Neural progenitor cell (in vitro differentiated cells): ENCODE results near the gene MMP25. TPM values are rescaled to one million over a fixed set of nuclear protein-coding genes. Genes with fewer than 3 reads are reported as not detected.
A peak's percentile ranks its signal among the peaks of the same experiment; 100 is the strongest.

Experiments
- DNase-seq: peaks from one replicate; pipeline ENCODE4 v3.0.0-alpha.2; 2016; ENCODE audit warnings: low spot score
- H2AFZ ChIP-seq: fragments of 200-600 bp; sonication (generic); replicated peaks from 2 replicates; pipeline ENCODE4 v1.6.1; 2016; ENCODE audit warnings: antibody characterized with exemption
- H3F3A ChIP-seq: fragments of 200-600 bp; sonication (generic); 2 replicates; pipeline ENCODE4 v1.6.1; 2016; ENCODE audit warnings: antibody characterized with exemption, low read depth
- H3K27ac ChIP-seq: fragments of 200-600 bp; sonication (generic); 2 replicates; pipeline ENCODE4 v1.5.1; 2016; ENCODE audit warnings: mild to moderate bottlenecking
- H3K27me3 ChIP-seq: fragments of 200-600 bp; sonication (generic); 2 replicates; pipeline ENCODE4 v1.6.1; 2016; ENCODE audit warnings: mild to moderate bottlenecking, moderate library complexity
- H3K36me3 ChIP-seq: fragments of 200-600 bp; sonication (generic); 2 replicates; pipeline ENCODE4 v1.5.1; 2016
- H3K4me1 ChIP-seq: fragments of 200-600 bp; sonication (generic); 2 replicates; pipeline ENCODE4 v1.6.1; 2016; ENCODE audit warnings: mixed run types
- H3K4me2 ChIP-seq: fragments of 200-600 bp; sonication (generic); 2 replicates; pipeline ENCODE4 v1.6.1; 2016
- H3K4me3 ChIP-seq: fragments of 200-600 bp; sonication (generic); 2 replicates; pipeline ENCODE4 v1.5.1; 2016
- H3K79me2 ChIP-seq: fragments of 200-600 bp; sonication (generic); 2 replicates; pipeline ENCODE4 v1.6.1; 2016; ENCODE audit warnings: low read depth
- H3K9ac ChIP-seq: fragments of 200-600 bp; sonication (generic); 2 replicates; pipeline ENCODE4 v1.6.1; 2016
- H3K9me3 ChIP-seq: fragments of 200-600 bp; sonication (generic); 2 replicates; pipeline ENCODE4 v1.5.1; 2016; ENCODE audit warnings: low read depth
- H4K20me1 ChIP-seq: fragments of 200-600 bp; sonication (generic); 2 replicates; pipeline ENCODE4 v1.6.1; 2016; ENCODE audit warnings: low read depth
- H3K27ac Mint-ChIP-seq: 3 replicates; pipeline ENCODE4 v1.8.0; 2021; ENCODE audit warnings: mixed read lengths
- H3K27me3 Mint-ChIP-seq: 2 replicates; pipeline ENCODE4 v1.8.0; 2022; ENCODE audit warnings: low read depth, mild to moderate bottlenecking, inconsistent platforms, moderate library complexity, mixed read lengths; ENCODE audit not compliant: insufficient read depth
- H3K36me3 Mint-ChIP-seq: 3 replicates; pipeline ENCODE4 v1.8.0; 2021; ENCODE audit warnings: mixed read lengths
- H3K4me1 Mint-ChIP-seq: 3 replicates; pipeline ENCODE4 v1.8.0; 2021; ENCODE audit warnings: mixed read lengths
- H3K4me3 Mint-ChIP-seq: 3 replicates; pipeline ENCODE4 v1.8.0; 2021; ENCODE audit warnings: mild to moderate bottlenecking, moderate library complexity, mixed read lengths
- H3K9me3 Mint-ChIP-seq: 3 replicates; pipeline ENCODE4 v1.8.0; 2020; ENCODE audit warnings: mixed read lengths
- CTCF ChIP-seq: fragments of 200-600 bp; sonication (generic); IDR thresholded peaks from 2 replicates; pipeline ENCODE4 v1.5.1; 2017; ENCODE audit warnings: antibody characterized with exemption, mild to moderate bottlenecking
- EZH2 ChIP-seq: fragments of 200-600 bp; sonication (generic); IDR thresholded peaks from 2 replicates; pipeline ENCODE4 v1.6.1; 2017; ENCODE audit warnings: antibody characterized with exemption, mild to moderate bottlenecking, moderate library complexity
- EZH2phosphoT487 ChIP-seq: fragments of 200-600 bp; sonication (generic); IDR thresholded peaks from 2 replicates; pipeline ENCODE4 v1.6.1; 2017; ENCODE audit warnings: antibody characterized with exemption
- total RNA-seq: library from RNA; depleted of rRNA; stranded (reverse); fragments of >200 nt; gene quantifications from 2 replicates; pipeline ENCODE4 v1.2.3, GENCODE V29; 2015; ENCODE audit warnings: low replicate concordance

The MMP25 gene
- total RNA-seq, 1 donor from 2014 or later = 0.58 TPM

DNA sequence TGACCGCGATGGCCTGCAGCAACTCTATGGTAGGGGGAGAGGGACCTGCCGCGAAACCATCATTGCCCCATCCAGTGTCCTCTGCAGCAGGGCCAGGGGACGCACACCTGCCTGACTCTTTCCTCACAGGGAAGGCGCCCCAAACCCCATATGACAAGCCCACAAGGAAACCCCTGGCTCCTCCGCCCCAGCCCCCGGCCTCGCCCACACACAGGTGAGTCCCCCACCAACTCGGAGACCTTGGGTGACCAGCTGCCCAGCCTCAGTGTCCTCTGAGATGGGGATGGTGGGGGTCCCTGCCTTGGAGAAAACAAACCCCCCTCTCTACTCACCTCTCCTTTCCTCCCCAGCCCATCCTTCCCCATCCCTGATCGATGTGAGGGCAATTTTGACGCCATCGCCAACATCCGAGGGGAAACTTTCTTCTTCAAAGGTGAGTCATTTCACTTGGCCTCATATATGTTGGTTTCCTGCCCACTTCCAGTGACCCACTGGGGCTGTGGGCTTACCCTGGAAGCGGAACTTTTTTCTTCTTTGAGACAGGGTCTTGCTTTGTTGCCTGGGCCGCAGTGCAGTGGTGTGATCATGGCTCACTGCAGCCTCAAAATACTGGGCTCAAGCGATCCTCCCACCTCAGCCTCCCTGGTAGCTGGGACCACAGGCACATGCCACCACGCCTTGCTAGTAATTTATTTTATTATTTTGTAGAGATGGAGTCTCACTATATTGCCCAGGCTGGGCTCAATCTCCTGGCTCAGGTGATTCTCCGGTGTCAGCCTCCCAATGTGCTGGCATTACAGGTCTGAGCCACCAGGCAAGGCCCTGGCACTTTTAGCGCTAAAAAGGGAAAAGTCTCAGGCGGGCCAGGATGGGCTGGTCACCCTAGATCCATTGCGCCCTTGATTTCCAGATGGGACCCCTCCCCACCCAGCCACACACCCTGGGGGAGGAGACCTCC is 11.1 kb downstream of the MMP25 start:
- Mint-ChIP-seq H3K36me3 (peaks cover 2% of the 10 kb centered on the region), H3K27me3 (peaks cover 7% of the 10 kb centered on the region), H3K4me3 (peak overlapping the region; percentile 44), H3K9me3 (no peaks in the 10 kb centered on the region), H3K27ac (no peak overlapping the region), H3K4me1 (peaks cover 11% of the 10 kb centered on the region)
- peaks cover 4% of the 10 kb centered on the region for H3K4me1 ChIP-seq
- H3K9ac ChIP-seq = no peak overlapping the region
- H3F3A ChIP-seq = peaks cover 5% of the 10 kb centered on the region
- peaks cover 47% of the 10 kb centered on the region for H3K27me3 ChIP-seq
- H3K79me2 ChIP-seq = no peaks in the 10 kb centered on the region
- no peaks in the 10 kb centered on the region for H3K36me3 ChIP-seq
- H3K4me3 ChIP-seq = peak overlapping the region; percentile 96
- no peaks in the 10 kb centered on the region for H3K9me3 ChIP-seq
- peak overlapping the region; percentile 98 for H3K4me2 ChIP-seq
- H2AFZ ChIP-seq = no peak overlapping the region
- no peak for TF ChIP-seq EZH2phosphoT487
- no peak for TF ChIP-seq EZH2
- TF ChIP-seq CTCF = no peak
- no peak for DNase-seq
- no peak overlapping the region for H3K27ac ChIP-seq
- peaks cover 16% of the 10 kb centered on the region for H4K20me1 ChIP-seq

- no peaks in the 10 kb centered on the region for H3K9me3 ChIP-seq
- peak overlapping the region; percentile 98 for H3K4me2 ChIP-seq
- peaks cover 4% of the 10 kb centered on the region for H3K4me1 ChIP-seq
- H3K27ac ChIP-seq = no peak overlapping the region
- peaks cover 16% of the 10 kb centered on the region for H4K20me1 ChIP-seq
- H3K36me3 ChIP-seq = no peaks in the 10 kb centered on the region
- peak; percentile 80 for DNase-seq
- no peaks in the 10 kb centered on the region for H3K9me3 Mint-ChIP-seq
- H3K27me3 ChIP-seq = peaks cover 47% of the 10 kb centered on the region
- H3K36me3 Mint-ChIP-seq = peaks cover 2% of the 10 kb centered on the region
- H3K9ac ChIP-seq = no peak overlapping the region
- no peak overlapping the region for H3K27ac Mint-ChIP-seq
- H3K4me3 Mint-ChIP-seq = peak overlapping the region; percentile 85
- peak overlapping the region; percentile 97 for H2AFZ ChIP-seq
- peaks cover 5% of the 10 kb centered on the region for H3F3A ChIP-seq
- H3K4me1 Mint-ChIP-seq = peaks cover 11% of the 10 kb centered on the region
- peak overlapping the region; percentile 96 for H3K4me3 ChIP-seq
- H3K79me2 ChIP-seq = no peaks in the 10 kb centered on the region
- peaks cover 7% of the 10 kb centered on the region for H3K27me3 Mint-ChIP-seq
- TF ChIP-seq EZH2phosphoT487 (no peak), EZH2 (no peak), CTCF (no peak)
Observed at GRCh38 chr16:3058139-3059030, 12.0 kb downstream of the MMP25 start.

- Histone ChIP-seq H3K9me3 (no peaks in the 10 kb centered on the region), H4K20me1 (peaks cover 16% of the 10 kb centered on the region), H3K9ac (no peak overlapping the region), H3K4me1 (peaks cover 4% of the 10 kb centered on the region), H2AFZ (peak overlapping the region; percentile 97), H3K4me2 (peak overlapping the region; percentile 98), H3K79me2 (no peaks in the 10 kb centered on the region), H3K4me3 (peak overlapping the region; percentile 96), H3K36me3 (no peaks in the 10 kb centered on the region), H3K27me3 (peaks cover 47% of the 10 kb centered on the region), H3K27ac (no peak overlapping the region), H3F3A (peaks cover 5% of the 10 kb centered on the region)
- Mint-ChIP-seq H3K4me3 (peak overlapping the region; percentile 85), H3K36me3 (peaks cover 2% of the 10 kb centered on the region), H3K27ac (peak overlapping the region; percentile 91), H3K27me3 (peaks cover 7% of the 10 kb centered on the region), H3K4me1 (peaks cover 11% of the 10 kb centered on the region), H3K9me3 (no peaks in the 10 kb centered on the region)
- TF ChIP-seq EZH2 (no peak), CTCF (peak; percentile 81)
- peak; percentile 98 for DNase-seq
Observed at GRCh38 chr16:3059041-3059722, 12.8 kb downstream of the MMP25 start.
